ENCODE data around the gene STAT3. TPM values are rescaled to one million over a fixed set of nuclear protein-coding genes. Genes with fewer than 3 reads are reported as not detected.
A peak's percentile ranks its signal among the peaks of the same experiment; 100 is the strongest.
"Not testable (repeated sequence)": the region's sequence is repeated elsewhere in the genome, so short reads cannot be mapped to it uniquely, and the experiment has no call there.

Gene STAT3
- total RNA-seq, 1 donor, result 206 TPM

DNA sequence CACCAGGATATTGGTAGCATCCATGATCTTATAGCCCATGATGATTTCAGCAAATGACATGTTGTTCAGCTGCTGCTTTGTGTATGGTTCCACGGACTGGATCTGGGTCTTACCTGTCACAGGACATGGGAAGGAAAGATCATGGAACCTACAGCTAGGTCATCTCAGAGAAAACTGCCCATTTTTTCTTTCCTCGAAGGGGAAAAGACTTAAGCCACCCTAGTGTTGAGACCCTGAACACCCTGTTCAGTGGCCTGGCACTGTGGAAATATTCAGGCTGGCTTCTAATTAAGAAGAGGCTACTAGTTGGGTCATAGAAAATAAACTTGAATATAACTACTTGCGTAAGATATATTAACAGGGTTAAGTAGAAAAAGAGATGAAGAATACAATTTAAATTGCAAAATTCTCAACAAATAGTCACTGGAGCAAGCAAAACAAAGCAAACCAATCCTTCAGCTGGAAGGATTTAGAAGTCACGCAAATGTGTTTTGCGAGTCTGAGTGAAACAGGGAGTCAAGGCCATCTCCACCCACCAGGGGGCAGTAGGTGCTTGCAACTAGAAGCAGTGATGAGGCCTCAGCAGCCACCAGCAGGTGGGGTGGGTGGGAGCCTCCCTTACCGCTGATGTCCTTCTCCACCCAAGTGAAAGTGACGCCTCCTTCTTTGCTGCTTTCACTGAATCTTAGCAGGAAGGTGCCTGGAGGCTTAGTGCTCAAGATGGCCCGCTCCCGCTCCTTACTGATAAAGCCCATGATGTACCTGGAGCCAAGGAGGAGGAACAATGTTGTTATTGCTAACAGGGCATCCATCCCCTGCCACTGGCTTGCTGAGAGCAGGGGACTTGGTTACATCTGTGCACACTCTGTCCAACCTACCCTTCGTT lies 65.6 kb downstream of the STAT3 start:
- H2AFZ ChIP-seq (ENCODE audit: low read length), result no peak overlapping the region
- no peaks in the 10 kb centered on the region for H3K27me3 ChIP-seq (ENCODE audit: insufficient read depth, low read length)
- H3K4me3 ChIP-seq (ENCODE audit: insufficient read depth, low read length), result no peak overlapping the region
- H4K20me1 ChIP-seq (ENCODE audit: insufficient read depth, low read length), result peaks cover 28% of the 10 kb centered on the region
- peaks cover 80% of the 10 kb centered on the region for H3K36me3 ChIP-seq (ENCODE audit: insufficient read depth, low read length)
- H3K4me1 ChIP-seq (ENCODE audit: insufficient read depth, low read length), result peaks cover 29% of the 10 kb centered on the region
- no peak overlapping the region for H3K4me2 ChIP-seq (ENCODE audit: insufficient read depth, low read length)
- peaks cover 11% of the 10 kb centered on the region for H3K79me2 ChIP-seq (ENCODE audit: insufficient read depth, low read length)
- DNase-seq (ENCODE audit: insufficient read length, low spot score, missing footprints), result peak; percentile 93
- peak; percentile 100 for TF ChIP-seq CTCF (IDR thresholded peaks at IDR 0.05; ENCODE audit: extremely low read depth, low read depth, low read length)
- H3K27ac ChIP-seq (ENCODE audit: low read depth, low read length), result peak overlapping the region; percentile 78
- no peaks in the 10 kb centered on the region for H3K9me3 ChIP-seq (ENCODE audit: low read depth, low read length)

GRCh38 chr17:42321555-42321954 lies 66.7 kb downstream of the STAT3 start:
- peaks cover 81% of the 10 kb centered on the region for H3K36me3 ChIP-seq (ENCODE audit: insufficient read depth, low read length)
- H3K79me2 ChIP-seq (ENCODE audit: insufficient read depth, low read length), result peaks cover 11% of the 10 kb centered on the region
- TF ChIP-seq CTCF (IDR thresholded peaks at IDR 0.05; ENCODE audit: extremely low read depth, low read depth, low read length), result no peak
- DNase-seq (ENCODE audit: insufficient read length, low spot score, missing footprints), result no peak
- H2AFZ ChIP-seq (ENCODE audit: low read length), result no peak overlapping the region
- H3K4me2 ChIP-seq (ENCODE audit: insufficient read depth, low read length), result no peak overlapping the region
- H4K20me1 ChIP-seq (ENCODE audit: insufficient read depth, low read length), result peaks cover 33% of the 10 kb centered on the region
- H3K27me3 ChIP-seq (ENCODE audit: insufficient read depth, low read length), result no peaks in the 10 kb centered on the region
- H3K4me3 ChIP-seq (ENCODE audit: insufficient read depth, low read length), result no peak overlapping the region
- H3K27ac ChIP-seq (ENCODE audit: low read depth, low read length), result no peak overlapping the region
- H3K9me3 ChIP-seq (ENCODE audit: low read depth, low read length), result no peaks in the 10 kb centered on the region
- peaks cover 29% of the 10 kb centered on the region for H3K4me1 ChIP-seq (ENCODE audit: insufficient read depth, low read length)

DNA sequence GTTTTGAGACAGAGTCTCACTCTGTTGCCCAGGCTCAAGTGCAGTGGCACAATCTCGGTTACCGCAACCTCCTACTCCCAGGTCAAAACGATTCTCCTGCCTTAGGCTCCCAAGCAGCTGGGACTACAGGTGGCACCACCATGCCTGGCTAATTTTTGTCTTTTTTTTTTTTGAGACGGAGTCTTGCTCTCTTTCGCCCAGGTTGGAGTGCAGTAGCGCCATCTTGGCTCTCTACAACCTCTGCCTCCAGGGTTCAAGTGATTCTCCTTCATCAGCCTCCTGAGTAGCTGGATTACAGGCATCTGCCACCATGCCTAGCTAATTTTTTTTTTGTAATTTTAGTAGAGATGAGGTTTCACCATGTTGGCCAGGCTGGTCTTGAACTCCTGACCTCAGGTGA lies 70.3 kb downstream of the STAT3 start:
- H3K4me2 ChIP-seq (ENCODE audit: insufficient read depth, low read length); DNase-seq (ENCODE audit: insufficient read length, low spot score, missing footprints); H3K27ac ChIP-seq (ENCODE audit: low read depth, low read length); H2AFZ ChIP-seq (ENCODE audit: low read length); H3K4me3 ChIP-seq (ENCODE audit: insufficient read depth, low read length); H3K9me3 ChIP-seq (ENCODE audit: low read depth, low read length); H3K27me3 ChIP-seq (ENCODE audit: insufficient read depth, low read length): not testable (repeated sequence)
- H3K4me1 ChIP-seq (ENCODE audit: insufficient read depth, low read length), result peaks cover 16% of the 10 kb centered on the region
- peaks cover 90% of the 10 kb centered on the region for H3K36me3 ChIP-seq (ENCODE audit: insufficient read depth, low read length)
- peaks cover 11% of the 10 kb centered on the region for H3K79me2 ChIP-seq (ENCODE audit: insufficient read depth, low read length)
- peaks cover 29% of the 10 kb centered on the region for H4K20me1 ChIP-seq (ENCODE audit: insufficient read depth, low read length)

DNA sequence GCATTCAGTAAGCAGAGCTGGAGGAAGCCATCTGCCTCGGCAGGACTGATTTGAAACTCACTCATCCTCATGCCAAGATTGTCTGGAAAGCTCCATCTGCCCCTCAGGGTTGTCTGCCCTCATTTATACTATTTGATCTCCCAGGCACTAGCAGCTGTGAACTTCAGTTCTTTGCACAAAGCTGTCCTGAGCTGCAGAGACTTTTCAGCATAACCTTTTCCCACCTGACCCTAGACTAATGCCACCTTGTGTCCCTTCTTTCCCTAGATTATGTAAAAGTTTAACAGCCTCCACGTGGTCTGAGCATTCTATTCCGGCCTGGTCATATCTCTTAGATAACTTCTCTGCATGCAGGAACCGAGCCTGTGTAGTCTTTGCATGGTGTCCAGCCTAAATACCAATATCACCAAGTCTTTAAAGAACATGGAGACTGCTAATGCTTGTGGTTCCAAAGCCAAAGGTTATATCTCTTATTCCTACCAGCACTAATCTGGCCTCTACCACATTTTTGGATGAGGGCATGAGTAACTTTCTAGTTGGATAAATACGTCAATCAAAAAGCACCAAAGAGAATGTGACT lies 70.9 kb downstream of the STAT3 start:
- peaks cover 12% of the 10 kb centered on the region for H3K4me1 ChIP-seq (ENCODE audit: insufficient read depth, low read length)
- H3K9me3 ChIP-seq (ENCODE audit: low read depth, low read length), result no peaks in the 10 kb centered on the region
- peaks cover 26% of the 10 kb centered on the region for H4K20me1 ChIP-seq (ENCODE audit: insufficient read depth, low read length)
- peaks cover 10% of the 10 kb centered on the region for H3K79me2 ChIP-seq (ENCODE audit: insufficient read depth, low read length)
- no peak for TF ChIP-seq CTCF (IDR thresholded peaks at IDR 0.05; ENCODE audit: extremely low read depth, low read depth, low read length)
- peaks cover 84% of the 10 kb centered on the region for H3K36me3 ChIP-seq (ENCODE audit: insufficient read depth, low read length)
- H3K27me3 ChIP-seq (ENCODE audit: insufficient read depth, low read length), result no peaks in the 10 kb centered on the region
- no peak overlapping the region for H3K4me2 ChIP-seq (ENCODE audit: insufficient read depth, low read length)
- no peak overlapping the region for H3K27ac ChIP-seq (ENCODE audit: low read depth, low read length)
- H2AFZ ChIP-seq (ENCODE audit: low read length), result no peak overlapping the region
- peak; percentile 4 for DNase-seq (ENCODE audit: insufficient read length, low spot score, missing footprints)
- no peak overlapping the region for H3K4me3 ChIP-seq (ENCODE audit: insufficient read depth, low read length)

Data from osteoblast (primary cell).